Measurements from ENCODE around the gene ITPKC.
A peak's percentile ranks its signal among the peaks of the same experiment; 100 is the strongest.

Gene ITPKC

DNA sequence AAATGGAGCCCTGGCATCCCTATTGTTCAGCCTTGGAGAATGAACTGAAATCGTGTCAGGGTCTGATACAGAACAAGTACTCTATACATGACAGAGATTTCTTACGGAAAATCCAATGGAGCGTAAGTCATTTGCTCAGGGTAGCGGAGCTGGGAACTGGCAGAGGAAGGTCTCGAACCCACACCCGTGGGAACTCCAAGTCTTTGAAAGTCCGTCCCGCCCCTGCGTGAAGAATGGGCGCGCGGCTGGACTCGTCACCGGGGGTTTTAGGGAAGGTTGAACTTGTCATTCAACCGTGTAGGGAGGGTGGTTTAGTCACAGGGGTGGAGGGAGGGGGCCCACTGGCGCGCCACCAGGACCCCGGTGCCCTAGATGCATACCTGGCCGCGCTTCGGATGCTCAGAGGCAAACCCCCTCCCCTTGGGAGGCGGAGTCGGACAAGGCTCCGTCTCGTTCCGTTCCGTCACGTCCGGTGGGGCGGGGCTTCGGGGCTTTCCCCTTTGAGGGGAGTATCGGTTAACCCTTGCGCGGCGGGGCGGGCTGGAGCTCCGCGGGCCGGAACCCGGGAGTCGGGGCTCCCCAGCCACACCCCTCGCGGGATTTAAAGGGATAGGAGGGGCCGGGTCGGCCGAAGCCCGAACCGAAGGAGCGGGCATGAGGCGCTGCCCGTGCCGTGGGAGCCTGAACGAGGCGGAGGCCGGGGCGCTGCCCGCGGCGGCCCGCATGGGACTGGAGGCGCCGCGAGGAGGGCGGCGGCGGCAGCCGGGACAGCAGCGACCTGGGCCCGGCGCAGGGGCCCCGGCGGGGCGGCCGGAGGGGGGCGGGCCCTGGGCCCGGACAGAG is at the start of gene ITPKC, which contains the start of gene COQ8B:
TSS of gene ITPKC (plus strand) at position 631 of the 843 bp plus-strand sequence. CDS start at position 655, 24 bp downstream.
TSS of gene COQ8B (minus strand) at position 405 of the 843 bp plus-strand sequence. CDS start 2,254 bp downstream, outside the sequence.
- TF ChIP-seq, protein P1, sequence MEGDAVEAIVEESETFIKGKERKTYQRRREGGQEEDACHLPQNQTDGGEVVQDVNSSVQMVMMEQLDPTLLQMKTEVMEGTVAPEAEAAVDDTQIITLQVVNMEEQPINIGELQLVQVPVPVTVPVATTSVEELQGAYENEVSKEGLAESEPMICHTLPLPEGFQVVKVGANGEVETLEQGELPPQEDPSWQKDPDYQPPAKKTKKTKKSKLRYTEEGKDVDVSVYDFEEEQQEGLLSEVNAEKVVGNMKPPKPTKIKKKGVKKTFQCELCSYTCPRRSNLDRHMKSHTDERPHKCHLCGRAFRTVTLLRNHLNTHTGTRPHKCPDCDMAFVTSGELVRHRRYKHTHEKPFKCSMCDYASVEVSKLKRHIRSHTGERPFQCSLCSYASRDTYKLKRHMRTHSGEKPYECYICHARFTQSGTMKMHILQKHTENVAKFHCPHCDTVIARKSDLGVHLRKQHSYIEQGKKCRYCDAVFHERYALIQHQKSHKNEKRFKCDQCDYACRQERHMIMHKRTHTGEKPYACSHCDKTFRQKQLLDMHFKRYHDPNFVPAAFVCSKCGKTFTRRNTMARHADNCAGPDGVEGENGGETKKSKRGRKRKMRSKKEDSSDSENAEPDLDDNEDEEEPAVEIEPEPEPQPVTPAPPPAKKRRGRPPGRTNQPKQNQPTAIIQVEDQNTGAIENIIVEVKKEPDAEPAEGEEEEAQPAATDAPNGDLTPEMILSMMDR (IDR thresholded peaks at IDR 0.05; ENCODE audit: control insufficient read depth, insufficient read depth, low read depth, low read length, missing control alignments) = no peak
- H3K4me3 ChIP-seq (ENCODE audit: control insufficient read depth, low read depth, low read length) = peak within 1 kb of the TSS; percentile 89
- peak; percentile 82 for DNase-seq (ENCODE audit: low read depth)

DNA sequence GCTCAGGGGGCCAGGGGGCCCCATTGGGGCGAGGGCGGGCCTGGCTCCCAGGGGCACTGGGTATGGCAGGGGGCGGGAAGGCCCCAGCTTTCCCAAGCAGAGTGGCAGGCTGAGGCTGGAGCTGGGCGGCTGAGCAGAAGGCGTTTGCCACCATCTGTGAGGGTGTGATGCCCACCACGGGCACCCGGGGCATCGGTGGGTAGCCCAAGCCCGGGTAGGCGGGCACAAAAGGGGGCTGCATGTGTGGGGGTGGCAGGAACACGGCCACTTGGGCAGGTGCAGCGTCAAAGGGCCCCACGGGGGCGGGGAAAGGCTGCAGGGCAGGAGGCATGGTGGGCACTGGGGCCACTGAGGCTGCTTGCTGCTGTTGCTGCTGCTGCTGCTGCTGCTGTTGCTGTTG is 49.3 kb upstream of the ITPKC start:
- DNase-seq (ENCODE audit: low read depth) = no peak
- no peak overlapping the region for H3K4me3 ChIP-seq (ENCODE audit: control insufficient read depth, low read depth, low read length)
- TF ChIP-seq, protein P1 (IDR thresholded peaks at IDR 0.05; ENCODE audit: control insufficient read depth, insufficient read depth, low read depth, low read length, missing control alignments) = no peak

DNA sequence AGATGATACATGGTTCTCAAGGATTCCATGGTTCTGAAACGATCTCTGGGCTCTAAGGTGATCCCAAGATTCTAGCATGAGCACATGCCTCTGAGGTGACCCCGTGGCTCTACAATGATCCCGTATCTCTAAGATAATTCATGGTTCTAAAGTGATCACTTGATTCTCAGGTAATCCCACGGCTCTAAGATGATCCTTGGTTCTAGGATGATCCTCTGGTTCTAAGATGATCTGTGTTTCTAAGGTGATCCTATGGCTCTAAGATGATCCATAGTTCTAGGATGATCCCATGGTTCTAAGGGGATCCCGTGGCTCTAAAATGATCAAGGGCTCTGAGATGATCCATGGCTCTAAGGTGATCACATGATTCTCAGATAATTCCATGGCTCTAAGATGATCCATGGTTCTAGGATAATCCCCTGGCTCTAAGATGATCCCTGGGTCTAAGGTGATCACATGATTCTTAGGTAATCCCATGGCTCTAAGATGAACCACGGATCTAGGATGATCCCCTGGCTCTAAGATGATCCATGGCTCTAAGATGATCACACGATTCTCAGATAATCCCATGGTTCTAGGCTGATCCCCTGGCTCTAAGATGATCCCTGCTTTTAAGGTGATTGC is 47.8 kb upstream of the ITPKC start:
- TF ChIP-seq, protein P1 (IDR thresholded peaks at IDR 0.05; ENCODE audit: control insufficient read depth, insufficient read depth, low read depth, low read length, missing control alignments) = no peak
- no peak for DNase-seq (ENCODE audit: low read depth)
- H3K4me3 ChIP-seq (ENCODE audit: control insufficient read depth, low read depth, low read length) = no peak overlapping the region

DNA sequence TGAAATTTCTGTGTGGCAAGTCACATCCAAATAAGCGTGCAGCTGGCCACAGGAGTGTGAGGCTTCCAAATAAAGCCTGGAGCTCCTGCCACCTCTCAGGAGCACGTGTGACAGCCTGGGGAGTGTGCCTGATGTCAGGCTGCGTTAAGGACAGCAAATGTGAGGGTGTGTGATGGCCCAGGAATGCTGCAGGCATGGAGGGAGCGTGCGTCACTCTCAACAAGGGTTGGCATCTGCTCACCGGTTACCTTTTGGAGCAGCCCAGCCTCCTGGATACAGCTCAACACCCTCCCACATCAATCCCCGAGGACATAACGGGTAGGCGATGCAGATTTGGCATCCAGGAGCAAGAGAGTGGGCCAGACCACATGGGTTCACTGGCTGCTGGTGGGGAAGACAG is 45.5 kb upstream of the ITPKC start:
- DNase-seq (ENCODE audit: low read depth) = no peak
- H3K4me3 ChIP-seq (ENCODE audit: control insufficient read depth, low read depth, low read length) = no peak overlapping the region
- TF ChIP-seq, protein P1 (IDR thresholded peaks at IDR 0.05; ENCODE audit: control insufficient read depth, insufficient read depth, low read depth, low read length, missing control alignments) = no peak

DNA sequence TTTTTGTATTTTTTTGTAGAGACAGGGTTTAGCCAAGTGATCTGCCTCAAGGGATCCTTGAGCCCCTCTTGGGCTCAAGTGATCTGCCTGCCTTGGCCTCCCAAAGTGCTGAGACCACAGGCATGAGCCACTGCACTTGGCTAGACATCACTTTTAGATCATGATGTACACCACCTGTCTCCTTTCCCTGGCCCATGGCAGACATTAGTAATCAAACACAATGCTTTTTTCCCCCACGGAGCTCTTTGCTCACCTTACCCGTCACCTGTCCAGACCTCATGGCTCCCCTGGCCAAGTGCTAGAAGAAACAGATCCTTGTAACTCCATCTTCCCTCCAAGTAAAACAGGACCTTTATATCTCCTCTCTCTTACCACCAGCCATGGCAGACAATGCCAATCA is 44.9 kb upstream of the ITPKC start:
- DNase-seq (ENCODE audit: low read depth) = no peak
- TF ChIP-seq, protein P1 (IDR thresholded peaks at IDR 0.05; ENCODE audit: control insufficient read depth, insufficient read depth, low read depth, low read length, missing control alignments) = no peak

DNA sequence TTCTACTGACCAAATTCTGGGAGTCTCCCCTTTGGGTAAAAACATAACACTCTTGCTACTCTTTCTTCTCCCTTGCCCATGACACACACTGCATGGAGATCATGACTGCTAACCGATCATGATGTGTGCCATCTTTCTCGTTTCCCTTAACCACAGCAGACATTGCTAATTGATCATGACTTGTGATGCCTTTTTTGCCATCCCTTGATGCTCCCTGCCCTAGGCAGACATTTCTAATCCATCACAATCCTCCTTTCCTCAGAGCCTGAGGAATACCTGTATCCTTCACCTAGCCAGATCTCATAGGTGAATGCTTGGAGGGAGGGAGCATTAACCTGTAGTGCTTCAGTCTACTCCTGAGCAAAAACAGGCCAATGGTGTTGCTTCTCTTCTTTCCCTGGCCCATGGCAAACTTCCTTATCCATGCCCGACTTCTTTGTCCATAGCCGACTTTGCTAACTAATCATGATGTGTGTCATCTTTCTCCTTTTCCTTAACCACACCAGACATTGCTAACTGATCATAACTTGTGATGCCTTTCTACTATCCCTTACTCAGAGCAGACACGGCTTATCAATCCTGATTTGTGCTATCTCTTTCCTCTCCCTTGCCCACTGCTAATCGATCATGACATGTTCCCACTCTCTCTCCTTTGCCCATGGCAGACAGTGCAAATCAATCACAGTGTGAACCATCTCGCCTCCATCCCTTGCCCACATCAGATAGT is 44.2 kb upstream of the ITPKC start:
- no peak for DNase-seq (ENCODE audit: low read depth)
- TF ChIP-seq, protein P1 (IDR thresholded peaks at IDR 0.05; ENCODE audit: control insufficient read depth, insufficient read depth, low read depth, low read length, missing control alignments) = no peak
- H3K4me3 ChIP-seq (ENCODE audit: control insufficient read depth, low read depth, low read length) = no peak overlapping the region

More for the DNA sequence above, 44.9 kb upstream of the ITPKC start:
- H3K4me3 ChIP-seq (ENCODE audit: control insufficient read depth, low read depth, low read length) = no peak overlapping the region
